ENCODE measurements around the gene NPAS2. TPM values are rescaled to one million over a fixed set of nuclear protein-coding genes. Genes with fewer than 3 reads are reported as not detected.
A peak's percentile ranks its signal among the peaks of the same experiment; 100 is the strongest.

Gene NPAS2
- total RNA-seq, 1 experiment from 2014 or later, result not detected

- no peak overlapping the region for H3K27ac ChIP-seq (ENCODE audit: low read length)
- no peaks in the 10 kb centered on the region for H3K9me3 ChIP-seq (ENCODE audit: low read length)
- H3K27me3 ChIP-seq (ENCODE audit: low read length), result no peaks in the 10 kb centered on the region
- no peak overlapping the region for H3K4me3 ChIP-seq (ENCODE audit: low read length)
- no peak for DNase-seq
- no peaks in the 10 kb centered on the region for H3K79me2 ChIP-seq (ENCODE audit: low read length)
- no peaks in the 10 kb centered on the region for H3K9me2 ChIP-seq (replicated peaks; ENCODE audit: insufficient read depth, low read length)
- H3K36me3 ChIP-seq (ENCODE audit: insufficient read depth, low read length), result no peaks in the 10 kb centered on the region
- H3K9ac ChIP-seq (ENCODE audit: low read length), result no peak overlapping the region
- no peaks in the 10 kb centered on the region for H4K20me1 ChIP-seq (ENCODE audit: insufficient read depth, low read depth, low read length)
- no peak overlapping the region for H3K4me2 ChIP-seq (ENCODE audit: low read depth, low read length, poor library complexity, severe bottlenecking)
- H2AFZ ChIP-seq (ENCODE audit: low read length), result no peak overlapping the region
- peaks cover 14% of the 10 kb centered on the region for H3K4me1 ChIP-seq (ENCODE audit: low read length)
These were observed 212.3 kb downstream of the NPAS2 start for GRCh38 chr2:101032084-101032776.

GRCh38 chr2:101036562-101036961 lies 216.6 kb downstream of the NPAS2 start:
- no peaks in the 10 kb centered on the region for H3K36me3 ChIP-seq (ENCODE audit: insufficient read depth, low read length)
- no peaks in the 10 kb centered on the region for H3K79me2 ChIP-seq (ENCODE audit: low read length)
- DNase-seq, result peak; percentile 57
- H3K27ac ChIP-seq (ENCODE audit: low read length), result no peak overlapping the region
- H3K9me2 ChIP-seq (replicated peaks; ENCODE audit: insufficient read depth, low read length), result no peaks in the 10 kb centered on the region
- H3K9me3 ChIP-seq (ENCODE audit: low read length), result no peaks in the 10 kb centered on the region
- H4K20me1 ChIP-seq (ENCODE audit: insufficient read depth, low read depth, low read length), result no peaks in the 10 kb centered on the region
- H3K4me1 ChIP-seq (ENCODE audit: low read length), result peaks cover 6% of the 10 kb centered on the region
- no peak overlapping the region for H2AFZ ChIP-seq (ENCODE audit: low read length)
- no peak overlapping the region for H3K4me2 ChIP-seq (ENCODE audit: low read depth, low read length, poor library complexity, severe bottlenecking)
- H3K27me3 ChIP-seq (ENCODE audit: low read length), result no peaks in the 10 kb centered on the region
- no peak overlapping the region for H3K4me3 ChIP-seq (ENCODE audit: low read length)
- H3K9ac ChIP-seq (ENCODE audit: low read length), result no peak overlapping the region

- H3K9me2 ChIP-seq (replicated peaks; ENCODE audit: insufficient read depth, low read length), result no peaks in the 10 kb centered on the region
- H3K79me2 ChIP-seq (ENCODE audit: low read length), result no peaks in the 10 kb centered on the region
- no peak overlapping the region for H3K4me3 ChIP-seq (ENCODE audit: low read length)
- no peak overlapping the region for H2AFZ ChIP-seq (ENCODE audit: low read length)
- no peaks in the 10 kb centered on the region for H3K36me3 ChIP-seq (ENCODE audit: insufficient read depth, low read length)
- H4K20me1 ChIP-seq (ENCODE audit: insufficient read depth, low read depth, low read length), result no peaks in the 10 kb centered on the region
- H3K9me3 ChIP-seq (ENCODE audit: low read length), result no peaks in the 10 kb centered on the region
- H3K4me1 ChIP-seq (ENCODE audit: low read length), result peaks cover 6% of the 10 kb centered on the region
- no peaks in the 10 kb centered on the region for H3K27me3 ChIP-seq (ENCODE audit: low read length)
- no peak overlapping the region for H3K27ac ChIP-seq (ENCODE audit: low read length)
- H3K9ac ChIP-seq (ENCODE audit: low read length), result no peak overlapping the region
- no peak for DNase-seq
- H3K4me2 ChIP-seq (ENCODE audit: low read depth, low read length, poor library complexity, severe bottlenecking), result no peak overlapping the region
These were observed 217.3 kb downstream of the NPAS2 start for GRCh38 chr2:101037161-101037755.

- H3K4me3 ChIP-seq (ENCODE audit: low read length), result no peak overlapping the region
- no peaks in the 10 kb centered on the region for H4K20me1 ChIP-seq (ENCODE audit: insufficient read depth, low read depth, low read length)
- no peak overlapping the region for H3K9ac ChIP-seq (ENCODE audit: low read length)
- no peaks in the 10 kb centered on the region for H3K27me3 ChIP-seq (ENCODE audit: low read length)
- H3K9me2 ChIP-seq (replicated peaks; ENCODE audit: insufficient read depth, low read length), result no peaks in the 10 kb centered on the region
- H2AFZ ChIP-seq (ENCODE audit: low read length), result no peak overlapping the region
- peaks cover 6% of the 10 kb centered on the region for H3K4me1 ChIP-seq (ENCODE audit: low read length)
- H3K9me3 ChIP-seq (ENCODE audit: low read length), result no peaks in the 10 kb centered on the region
- H3K36me3 ChIP-seq (ENCODE audit: insufficient read depth, low read length), result no peaks in the 10 kb centered on the region
- no peaks in the 10 kb centered on the region for H3K79me2 ChIP-seq (ENCODE audit: low read length)
- no peak overlapping the region for H3K4me2 ChIP-seq (ENCODE audit: low read depth, low read length, poor library complexity, severe bottlenecking)
- H3K27ac ChIP-seq (ENCODE audit: low read length), result no peak overlapping the region
- DNase-seq, result peak; percentile 73
These were observed 218.7 kb downstream of the NPAS2 start for GRCh38 chr2:101038455-101039255.

- Histone ChIP-seq H3K4me1 (ENCODE audit: low read length) (no peaks in the 10 kb centered on the region), H3K4me3 (ENCODE audit: low read length) (no peak overlapping the region), H3K9ac (ENCODE audit: low read length) (no peak overlapping the region), H3K27me3 (ENCODE audit: low read length) (no peaks in the 10 kb centered on the region), H4K20me1 (ENCODE audit: insufficient read depth, low read depth, low read length) (no peaks in the 10 kb centered on the region), H3K27ac (ENCODE audit: low read length) (no peak overlapping the region), H3K9me3 (ENCODE audit: low read length) (no peaks in the 10 kb centered on the region), H3K79me2 (ENCODE audit: low read length) (no peaks in the 10 kb centered on the region), H2AFZ (ENCODE audit: low read length) (no peak overlapping the region), H3K4me2 (ENCODE audit: low read depth, low read length, poor library complexity, severe bottlenecking) (no peak overlapping the region), H3K9me2 (replicated peaks; ENCODE audit: insufficient read depth, low read length) (no peaks in the 10 kb centered on the region), H3K36me3 (ENCODE audit: insufficient read depth, low read length) (no peaks in the 10 kb centered on the region)
- no peak for DNase-seq
These were observed 220.1 kb downstream of the NPAS2 start for GRCh38 chr2:101040072-101040471.

- DNase-seq, result no peak
- no peak overlapping the region for H3K4me3 ChIP-seq (ENCODE audit: low read length)
- H2AFZ ChIP-seq (ENCODE audit: low read length), result no peak overlapping the region
- no peaks in the 10 kb centered on the region for H3K9me3 ChIP-seq (ENCODE audit: low read length)
- no peaks in the 10 kb centered on the region for H4K20me1 ChIP-seq (ENCODE audit: insufficient read depth, low read depth, low read length)
- no peak overlapping the region for H3K9ac ChIP-seq (ENCODE audit: low read length)
- no peaks in the 10 kb centered on the region for H3K27me3 ChIP-seq (ENCODE audit: low read length)
- no peak overlapping the region for H3K27ac ChIP-seq (ENCODE audit: low read length)
- H3K79me2 ChIP-seq (ENCODE audit: low read length), result no peaks in the 10 kb centered on the region
- H3K4me1 ChIP-seq (ENCODE audit: low read length), result no peaks in the 10 kb centered on the region
- H3K36me3 ChIP-seq (ENCODE audit: insufficient read depth, low read length), result no peaks in the 10 kb centered on the region
- no peak overlapping the region for H3K4me2 ChIP-seq (ENCODE audit: low read depth, low read length, poor library complexity, severe bottlenecking)
- H3K9me2 ChIP-seq (replicated peaks; ENCODE audit: insufficient read depth, low read length), result no peaks in the 10 kb centered on the region
These were observed 220.8 kb downstream of the NPAS2 start for GRCh38 chr2:101040761-101041160.

- Histone ChIP-seq H3K27me3 (ENCODE audit: low read length) (no peaks in the 10 kb centered on the region), H3K79me2 (ENCODE audit: low read length) (no peaks in the 10 kb centered on the region), H3K4me2 (ENCODE audit: low read depth, low read length, poor library complexity, severe bottlenecking) (no peak overlapping the region), H3K36me3 (ENCODE audit: insufficient read depth, low read length) (no peaks in the 10 kb centered on the region), H3K4me3 (ENCODE audit: low read length) (no peak overlapping the region), H3K4me1 (ENCODE audit: low read length) (no peaks in the 10 kb centered on the region), H3K9ac (ENCODE audit: low read length) (no peak overlapping the region), H3K9me3 (ENCODE audit: low read length) (no peaks in the 10 kb centered on the region), H3K27ac (ENCODE audit: low read length) (no peak overlapping the region), H4K20me1 (ENCODE audit: insufficient read depth, low read depth, low read length) (no peaks in the 10 kb centered on the region), H2AFZ (ENCODE audit: low read length) (no peak overlapping the region), H3K9me2 (replicated peaks; ENCODE audit: insufficient read depth, low read length) (no peaks in the 10 kb centered on the region)
- no peak for DNase-seq
These were observed 221.5 kb downstream of the NPAS2 start for GRCh38 chr2:101041413-101041812.

- Histone ChIP-seq H3K36me3 (ENCODE audit: insufficient read depth, low read length) (no peaks in the 10 kb centered on the region), H3K27me3 (ENCODE audit: low read length) (no peaks in the 10 kb centered on the region), H3K9me3 (ENCODE audit: low read length) (no peaks in the 10 kb centered on the region), H3K4me1 (ENCODE audit: low read length) (no peaks in the 10 kb centered on the region), H3K9ac (ENCODE audit: low read length) (no peak overlapping the region), H3K9me2 (replicated peaks; ENCODE audit: insufficient read depth, low read length) (no peaks in the 10 kb centered on the region), H3K4me3 (ENCODE audit: low read length) (no peak overlapping the region), H2AFZ (ENCODE audit: low read length) (no peak overlapping the region), H3K4me2 (ENCODE audit: low read depth, low read length, poor library complexity, severe bottlenecking) (no peak overlapping the region), H3K79me2 (ENCODE audit: low read length) (no peaks in the 10 kb centered on the region), H3K27ac (ENCODE audit: low read length) (no peak overlapping the region), H4K20me1 (ENCODE audit: insufficient read depth, low read depth, low read length) (no peaks in the 10 kb centered on the region)
- no peak for DNase-seq
These were observed 225.4 kb downstream of the NPAS2 start for GRCh38 chr2:101045330-101045729.
